ENCODE measurements around the gene PLIN5. TPM values are rescaled to one million over a fixed set of nuclear protein-coding genes. Genes with fewer than 3 reads are reported as not detected.

PLIN5 gene
- polyA plus RNA-seq, 1 donor = 2.0 TPM

- H3K27ac ChIP-seq (ENCODE audit: low read length) = no peak overlapping the region
- peaks cover 63% of the 10 kb centered on the region for H3K36me3 ChIP-seq (ENCODE audit: control insufficient read depth, insufficient read depth, low read length)
- peaks cover 9% of the 10 kb centered on the region for H3K9me3 ChIP-seq (ENCODE audit: control insufficient read depth, low read depth, low read length)
- H3K4me1 ChIP-seq (ENCODE audit: control insufficient read depth, insufficient read depth, low read length) = no peaks in the 10 kb centered on the region
- WGBS (ENCODE audit: insufficient coverage, low lambda C conversion rate) = no CpG with 5 or more reads among the region's 18 CpGs
- no peak overlapping the region for H3K4me3 ChIP-seq (ENCODE audit: low read length)
- no peaks in the 10 kb centered on the region for H3K27me3 ChIP-seq (ENCODE audit: control insufficient read depth, insufficient read depth, low read length)
- no peak for DNase-seq
Observed at GRCh38 chr19:4496304-4496703, 38.7 kb downstream of the PLIN5 start.

DNA sequence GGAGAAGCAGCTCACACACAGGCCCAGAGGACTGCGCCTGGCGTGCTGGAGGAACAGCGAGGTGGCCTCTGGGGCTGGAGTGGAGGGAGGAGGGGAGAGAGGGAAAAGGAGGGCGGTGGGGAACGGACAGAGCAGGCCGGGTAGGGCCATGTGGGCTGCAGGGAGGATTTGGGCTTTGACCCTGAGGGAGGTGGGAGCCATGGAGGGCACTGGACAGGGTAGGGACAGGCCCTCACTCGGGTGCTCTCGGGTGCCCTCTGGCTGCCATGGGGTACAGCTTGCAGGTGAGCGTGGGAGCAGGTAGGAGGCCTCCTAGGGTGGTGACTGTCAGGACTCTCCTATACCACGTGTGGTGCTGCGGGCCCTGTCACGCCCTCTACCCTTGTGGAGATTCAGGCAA, 39.6 kb downstream of the PLIN5 start:
- H3K27me3 ChIP-seq (ENCODE audit: control insufficient read depth, insufficient read depth, low read length) = no peaks in the 10 kb centered on the region
- H3K9me3 ChIP-seq (ENCODE audit: control insufficient read depth, low read depth, low read length) = peaks cover 9% of the 10 kb centered on the region
- 100% methylated on average over 1 of the region's 12 CpGs for WGBS (ENCODE audit: insufficient coverage, low lambda C conversion rate)
- H3K36me3 ChIP-seq (ENCODE audit: control insufficient read depth, insufficient read depth, low read length) = peaks cover 58% of the 10 kb centered on the region
- H3K4me3 ChIP-seq (ENCODE audit: low read length) = no peak overlapping the region
- no peaks in the 10 kb centered on the region for H3K4me1 ChIP-seq (ENCODE audit: control insufficient read depth, insufficient read depth, low read length)
- H3K27ac ChIP-seq (ENCODE audit: low read length) = no peak overlapping the region
- no peak for DNase-seq

DNA sequence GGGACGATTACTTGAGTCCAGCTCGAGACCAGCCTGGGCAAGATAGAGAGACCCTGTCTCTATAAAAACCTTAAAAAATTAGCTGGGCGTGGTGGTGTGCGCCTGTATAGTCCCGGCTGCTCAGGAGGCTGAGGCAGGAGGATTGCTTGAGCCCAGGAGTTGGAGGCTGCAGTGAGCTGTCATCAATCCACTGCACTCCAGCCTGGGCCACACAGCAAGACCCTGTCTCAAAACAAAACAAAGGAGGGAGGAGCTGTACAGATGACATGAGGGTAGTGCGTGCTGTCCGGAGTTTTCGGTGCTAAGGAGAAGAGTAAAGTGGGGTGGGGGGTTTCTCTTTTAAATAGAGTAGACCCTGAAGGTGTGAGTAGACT, 40.3 kb downstream of the PLIN5 start:
- H3K27ac ChIP-seq (ENCODE audit: low read length) = no peak overlapping the region
- 100% methylated on average over 1 of the region's 8 CpGs for WGBS (ENCODE audit: insufficient coverage, low lambda C conversion rate)
- peaks cover 60% of the 10 kb centered on the region for H3K36me3 ChIP-seq (ENCODE audit: control insufficient read depth, insufficient read depth, low read length)
- no peaks in the 10 kb centered on the region for H3K27me3 ChIP-seq (ENCODE audit: control insufficient read depth, insufficient read depth, low read length)
- H3K4me1 ChIP-seq (ENCODE audit: control insufficient read depth, insufficient read depth, low read length) = no peaks in the 10 kb centered on the region
- H3K9me3 ChIP-seq (ENCODE audit: control insufficient read depth, low read depth, low read length) = peaks cover 9% of the 10 kb centered on the region
- DNase-seq = no peak
- no peak overlapping the region for H3K4me3 ChIP-seq (ENCODE audit: low read length)

GRCh38 chr19:4493929-4494690, 40.9 kb downstream of the PLIN5 start:
- H3K27me3 ChIP-seq (ENCODE audit: control insufficient read depth, insufficient read depth, low read length) = no peaks in the 10 kb centered on the region
- no peak overlapping the region for H3K4me3 ChIP-seq (ENCODE audit: low read length)
- peaks cover 58% of the 10 kb centered on the region for H3K36me3 ChIP-seq (ENCODE audit: control insufficient read depth, insufficient read depth, low read length)
- H3K27ac ChIP-seq (ENCODE audit: low read length) = no peak overlapping the region
- no peak for DNase-seq
- peaks cover 9% of the 10 kb centered on the region for H3K9me3 ChIP-seq (ENCODE audit: control insufficient read depth, low read depth, low read length)
- no CpG with 5 or more reads among the region's 61 CpGs for WGBS (ENCODE audit: insufficient coverage, low lambda C conversion rate)
- no peaks in the 10 kb centered on the region for H3K4me1 ChIP-seq (ENCODE audit: control insufficient read depth, insufficient read depth, low read length)

- Histone ChIP-seq H3K36me3 (ENCODE audit: control insufficient read depth, insufficient read depth, low read length) (peaks cover 57% of the 10 kb centered on the region), H3K27ac (ENCODE audit: low read length) (no peak overlapping the region), H3K27me3 (ENCODE audit: control insufficient read depth, insufficient read depth, low read length) (no peaks in the 10 kb centered on the region), H3K9me3 (ENCODE audit: control insufficient read depth, low read depth, low read length) (peaks cover 9% of the 10 kb centered on the region), H3K4me1 (ENCODE audit: control insufficient read depth, insufficient read depth, low read length) (no peaks in the 10 kb centered on the region), H3K4me3 (ENCODE audit: low read length) (no peak overlapping the region)
- WGBS (ENCODE audit: insufficient coverage, low lambda C conversion rate) = no CpG with 5 or more reads among the region's 41 CpGs
- DNase-seq = no peak
Observed at GRCh38 chr19:4493104-4493928, 41.7 kb downstream of the PLIN5 start.

- no peak for DNase-seq
- no peaks in the 10 kb centered on the region for H3K27me3 ChIP-seq (ENCODE audit: control insufficient read depth, insufficient read depth, low read length)
- no peak overlapping the region for H3K4me3 ChIP-seq (ENCODE audit: low read length)
- peaks cover 9% of the 10 kb centered on the region for H3K9me3 ChIP-seq (ENCODE audit: control insufficient read depth, low read depth, low read length)
- no peaks in the 10 kb centered on the region for H3K4me1 ChIP-seq (ENCODE audit: control insufficient read depth, insufficient read depth, low read length)
- H3K27ac ChIP-seq (ENCODE audit: low read length) = no peak overlapping the region
- WGBS (ENCODE audit: insufficient coverage, low lambda C conversion rate) = no CpG with 5 or more reads among the region's 3 CpGs
- peaks cover 54% of the 10 kb centered on the region for H3K36me3 ChIP-seq (ENCODE audit: control insufficient read depth, insufficient read depth, low read length)
Observed at GRCh38 chr19:4492337-4493103, 42.5 kb downstream of the PLIN5 start.

DNA sequence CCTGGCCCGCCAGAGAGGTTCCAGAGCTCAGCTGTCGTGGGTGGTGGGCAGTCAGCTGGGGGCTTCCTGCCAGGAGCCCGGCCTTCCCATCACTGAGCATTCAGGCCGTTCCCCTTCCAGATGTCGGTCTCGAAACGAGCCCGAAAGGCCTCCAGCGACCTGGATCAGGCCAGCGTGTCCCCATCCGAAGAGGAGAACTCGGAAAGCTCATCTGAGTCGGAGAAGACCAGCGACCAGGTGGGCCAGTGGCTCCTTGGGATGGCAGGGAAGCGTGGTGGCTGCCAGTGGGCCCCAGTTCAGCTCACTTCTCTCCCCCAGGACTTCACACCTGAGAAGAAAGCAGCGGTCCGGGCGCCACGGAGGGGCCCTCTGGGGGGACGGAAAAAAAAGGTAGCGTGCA, 43.6 kb downstream of the PLIN5 start:
- H3K36me3 ChIP-seq (ENCODE audit: control insufficient read depth, insufficient read depth, low read length) = peaks cover 51% of the 10 kb centered on the region
- no peak overlapping the region for H3K4me3 ChIP-seq (ENCODE audit: low read length)
- no peaks in the 10 kb centered on the region for H3K4me1 ChIP-seq (ENCODE audit: control insufficient read depth, insufficient read depth, low read length)
- no peak overlapping the region for H3K27ac ChIP-seq (ENCODE audit: low read length)
- H3K27me3 ChIP-seq (ENCODE audit: control insufficient read depth, insufficient read depth, low read length) = no peaks in the 10 kb centered on the region
- DNase-seq = no peak
- no CpG with 5 or more reads among the region's 21 CpGs for WGBS (ENCODE audit: insufficient coverage, low lambda C conversion rate)
- H3K9me3 ChIP-seq (ENCODE audit: control insufficient read depth, low read depth, low read length) = peaks cover 9% of the 10 kb centered on the region

DNA sequence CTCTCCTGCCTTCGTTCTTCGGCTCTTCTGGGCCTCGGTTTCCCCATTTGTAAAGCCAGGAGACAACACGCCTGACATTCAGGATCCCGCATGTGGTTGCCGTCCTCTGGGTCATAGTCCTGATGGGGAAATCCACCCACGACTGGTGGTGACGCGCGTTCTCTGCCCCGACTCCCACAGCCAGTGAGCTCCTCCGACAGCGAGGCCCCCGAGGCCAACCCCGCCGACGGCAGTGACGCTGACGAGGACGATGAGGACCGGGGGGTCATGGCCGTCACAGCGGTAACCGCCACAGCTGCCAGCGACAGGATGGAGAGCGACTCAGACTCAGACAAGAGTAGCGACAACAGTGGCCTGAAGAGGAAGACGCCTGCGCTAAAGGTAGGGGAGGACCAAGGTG, 46.5 kb downstream of the PLIN5 start:
- WGBS (ENCODE audit: insufficient coverage, low lambda C conversion rate) = 100% methylated on average over 6 of the region's 29 CpGs
- no peaks in the 10 kb centered on the region for H3K4me1 ChIP-seq (ENCODE audit: control insufficient read depth, insufficient read depth, low read length)
- no peak overlapping the region for H3K27ac ChIP-seq (ENCODE audit: low read length)
- H3K36me3 ChIP-seq (ENCODE audit: control insufficient read depth, insufficient read depth, low read length) = peaks cover 35% of the 10 kb centered on the region
- H3K4me3 ChIP-seq (ENCODE audit: low read length) = no peak overlapping the region
- no peak for DNase-seq
- H3K9me3 ChIP-seq (ENCODE audit: control insufficient read depth, low read depth, low read length) = peaks cover 5% of the 10 kb centered on the region
- no peaks in the 10 kb centered on the region for H3K27me3 ChIP-seq (ENCODE audit: control insufficient read depth, insufficient read depth, low read length)

DNA sequence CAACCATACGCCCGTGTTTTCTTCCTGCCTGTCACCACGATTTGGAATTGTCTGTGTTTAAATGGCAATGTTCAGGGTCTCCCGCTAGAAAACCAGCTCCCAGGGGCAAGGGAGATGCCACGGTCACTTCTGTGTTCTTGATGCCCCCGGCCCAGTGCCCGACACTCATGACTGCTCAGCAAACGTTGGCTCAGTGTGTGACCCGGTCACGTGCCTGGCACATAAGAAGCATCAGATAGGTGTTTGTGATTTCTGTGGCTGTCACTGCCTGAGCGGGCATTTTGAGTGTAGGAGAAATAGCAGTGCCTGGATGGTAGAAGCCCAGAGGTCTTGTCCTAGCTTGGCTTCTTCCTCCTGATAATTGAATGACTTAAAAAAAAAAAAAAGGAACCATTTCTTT, 47.5 kb downstream of the PLIN5 start:
- Histone ChIP-seq H3K36me3 (ENCODE audit: control insufficient read depth, insufficient read depth, low read length) (peaks cover 29% of the 10 kb centered on the region), H3K27ac (ENCODE audit: low read length) (no peak overlapping the region), H3K4me1 (ENCODE audit: control insufficient read depth, insufficient read depth, low read length) (no peaks in the 10 kb centered on the region), H3K27me3 (ENCODE audit: control insufficient read depth, insufficient read depth, low read length) (no peaks in the 10 kb centered on the region), H3K4me3 (ENCODE audit: low read length) (no peak overlapping the region), H3K9me3 (ENCODE audit: control insufficient read depth, low read depth, low read length) (peaks cover 2% of the 10 kb centered on the region)
- no CpG with 5 or more reads among the region's 11 CpGs for WGBS (ENCODE audit: insufficient coverage, low lambda C conversion rate)
- no peak for DNase-seq

DNA sequence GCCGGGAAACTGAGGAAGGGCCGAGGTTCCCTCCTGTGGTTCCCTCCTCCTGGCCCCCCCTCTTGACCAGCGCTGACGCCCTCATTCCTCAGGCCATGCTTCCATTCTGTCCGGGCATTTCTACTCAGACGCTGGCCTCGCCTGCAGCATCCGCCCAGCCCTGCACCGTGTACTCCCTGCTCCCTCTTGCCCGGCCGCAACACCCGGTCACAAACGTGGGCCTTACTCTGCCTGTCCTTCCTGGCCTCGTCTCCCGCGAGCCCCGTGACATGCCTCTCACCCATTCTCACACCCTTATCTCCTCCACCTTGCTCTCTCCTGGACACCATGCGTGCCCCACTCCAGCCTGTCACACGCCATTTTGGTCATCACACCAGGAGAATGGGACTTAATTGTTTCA, 51.6 kb downstream of the PLIN5 start:
- DNase-seq = no peak
- Histone ChIP-seq H3K36me3 (ENCODE audit: control insufficient read depth, insufficient read depth, low read length) (peaks cover 21% of the 10 kb centered on the region), H3K27me3 (ENCODE audit: control insufficient read depth, insufficient read depth, low read length) (no peaks in the 10 kb centered on the region), H3K4me1 (ENCODE audit: control insufficient read depth, insufficient read depth, low read length) (no peaks in the 10 kb centered on the region), H3K4me3 (ENCODE audit: low read length) (no peak overlapping the region), H3K9me3 (ENCODE audit: control insufficient read depth, low read depth, low read length) (no peaks in the 10 kb centered on the region), H3K27ac (ENCODE audit: low read length) (no peak overlapping the region)
- WGBS (ENCODE audit: insufficient coverage, low lambda C conversion rate) = 91% methylated on average over 9 of the region's 19 CpGs
